Epithelial cell of prostate (primary cell): ENCODE results near the gene MARCHF2.
A peak's percentile ranks its signal among the peaks of the same experiment; 100 is the strongest.

Source experiments
- DNase-seq: peaks from one replicate; pipeline ENCODE4 v3.0.0-alpha.2; 2011; ENCODE audit warnings: low read depth, low spot score
- H3K27ac ChIP-seq: fragments of 450-650 bp; 2 replicates; pipeline ENCODE4 v1.5.1; 2017; ENCODE audit warnings: mild to moderate bottlenecking

MARCHF2 gene

GRCh38 chr19:8386990-8387389 lies 26.1 kb upstream of the MARCHF2 start:
- no peak for DNase-seq
- H3K27ac ChIP-seq = no peak overlapping the region

- H3K27ac ChIP-seq = no peak overlapping the region
- no peak for DNase-seq
Observed at GRCh38 chr19:8387688-8388611, 25.2 kb upstream of the MARCHF2 start.

- no peak overlapping the region for H3K27ac ChIP-seq
- no peak for DNase-seq
Observed at GRCh38 chr19:8388612-8388958, 24.5 kb upstream of the MARCHF2 start.

- peak; percentile 100 for DNase-seq
Observed at GRCh38 chr19:8389891-8390616, 23.1 kb upstream of the MARCHF2 start, which contains the start of gene RAB11B. Gene RAB11B (plus strand): TSS chr19:8390360. CDS start chr19:8390417, 57 bp downstream.

GRCh38 chr19:8390617-8390981 lies 22.5 kb upstream of the MARCHF2 start:
- peak overlapping the region; percentile 96 for H3K27ac ChIP-seq
- DNase-seq = peak; percentile 45

More at GRCh38 chr19:8389891-8390616, 23.1 kb upstream of the MARCHF2 start, which contains the start of gene RAB11B:
- peak within 1 kb of the TSS; percentile 96 for H3K27ac ChIP-seq

GRCh38 chr19:8391198-8392016 lies 21.7 kb upstream of the MARCHF2 start:
- H3K27ac ChIP-seq = no peak overlapping the region

GRCh38 chr19:8392017-8392591 lies 21.0 kb upstream of the MARCHF2 start:
- no peak for DNase-seq
- no peak overlapping the region for H3K27ac ChIP-seq

More at GRCh38 chr19:8391198-8392016, 21.7 kb upstream of the MARCHF2 start:
- DNase-seq = no peak

GRCh38 chr19:8393192-8393870 lies 19.8 kb upstream of the MARCHF2 start:
- H3K27ac ChIP-seq = no peak overlapping the region
- DNase-seq = no peak

GRCh38 chr19:8393871-8394250 lies 19.2 kb upstream of the MARCHF2 start:
- peak overlapping the region; percentile 75 for H3K27ac ChIP-seq
- no peak for DNase-seq

- peak overlapping the region; percentile 75 for H3K27ac ChIP-seq
- no peak for DNase-seq
Observed at GRCh38 chr19:8395621-8396082, 17.5 kb upstream of the MARCHF2 start.

GRCh38 chr19:8396185-8396562 lies 16.9 kb upstream of the MARCHF2 start:
- no peak for DNase-seq

GRCh38 chr19:8396563-8397203 lies 16.4 kb upstream of the MARCHF2 start:
- peak overlapping the region; percentile 6 for H3K27ac ChIP-seq
- no peak for DNase-seq

More at GRCh38 chr19:8396185-8396562, 16.9 kb upstream of the MARCHF2 start:
- H3K27ac ChIP-seq = no peak overlapping the region

- no peak for DNase-seq
- H3K27ac ChIP-seq = peak overlapping the region; percentile 6
Observed at GRCh38 chr19:8397271-8397670, 15.8 kb upstream of the MARCHF2 start.

- no peak for DNase-seq
- no peak overlapping the region for H3K27ac ChIP-seq
Observed at GRCh38 chr19:8397746-8398310, 15.3 kb upstream of the MARCHF2 start.

- DNase-seq = no peak
- H3K27ac ChIP-seq = no peak overlapping the region
Observed at GRCh38 chr19:8398311-8398771, 14.8 kb upstream of the MARCHF2 start.

- no peak for DNase-seq
- no peak overlapping the region for H3K27ac ChIP-seq
Observed at GRCh38 chr19:8399681-8400188, 13.4 kb upstream of the MARCHF2 start.

GRCh38 chr19:8401981-8402411 lies 11.1 kb upstream of the MARCHF2 start:
- no peak overlapping the region for H3K27ac ChIP-seq
- DNase-seq = no peak

- no peak for DNase-seq
- no peak overlapping the region for H3K27ac ChIP-seq
Observed at GRCh38 chr19:8403098-8403819, 9.8 kb upstream of the MARCHF2 start.
